Liver (tissue), 9 donors: ENCODE data around the gene TCF21. TPM values are rescaled to one million over a fixed set of nuclear protein-coding genes. Genes with fewer than 3 reads are reported as not detected.

Experiments used
- DNase-seq: peaks from one replicate; pipeline ENCODE4 v3.0.0-alpha.2; 2017; ENCODE audit warnings: low spot score
- H3K27ac ChIP-seq, 2 donors: one replicate each; pipeline ENCODE4 v1.7.0; 2013; ENCODE audit warnings: inconsistent platforms in 2 of 2, low read length in 2 of 2, control low read depth in 1 of 2, low read depth in 1 of 2, mild to moderate bottlenecking in 1 of 2
- H3K27me3 ChIP-seq, 4 donors: one replicate each; pipeline versions ENCODE4 v1.6.1 to v1.7.0; 2013; ENCODE audit warnings: low read length in 3 of 4, inconsistent platforms in 1 of 4, mild to moderate bottlenecking in 1 of 4, moderate library complexity in 1 of 4; ENCODE audit not compliant: control insufficient read depth in 4 of 4, insufficient read depth in 4 of 4
- H3K36me3 ChIP-seq, 4 donors: one replicate each; pipeline versions ENCODE4 v1.6.1 to v1.7.0; 2013; ENCODE audit warnings: low read length in 3 of 4, mild to moderate bottlenecking in 3 of 4, low read depth in 1 of 4, moderate library complexity in 1 of 4; ENCODE audit not compliant: control insufficient read depth in 4 of 4, insufficient read depth in 3 of 4
- H3K4me1 ChIP-seq, 4 donors: one replicate each; pipeline versions ENCODE4 v1.6.1 to v1.7.0; 2013; ENCODE audit warnings: low read length in 3 of 4, mild to moderate bottlenecking in 3 of 4, moderate library complexity in 1 of 4; ENCODE audit not compliant: control insufficient read depth in 4 of 4, insufficient read depth in 4 of 4
- H3K4me3 ChIP-seq, 3 donors: one replicate each; pipeline versions ENCODE4 v1.6.1 to v1.7.0; 2013; ENCODE audit warnings: low read length in 3 of 3, control low read depth in 1 of 3, low read depth in 1 of 3, mild to moderate bottlenecking in 1 of 3
- H3K9ac ChIP-seq, 2 donors: one replicate each; pipeline ENCODE4 v1.7.0; 2013; ENCODE audit warnings: low read length in 2 of 2, mild to moderate bottlenecking in 2 of 2, moderate library complexity in 2 of 2, control low read depth in 1 of 2, low read depth in 1 of 2
- H3K9me3 ChIP-seq, 4 donors: one replicate each; pipeline versions ENCODE4 v1.6.1 to v1.7.0; 2013; ENCODE audit warnings: low read length in 3 of 4; ENCODE audit not compliant: control insufficient read depth in 4 of 4
- ATF3 ChIP-seq: IDR thresholded peaks from 2 replicates; pipeline ENCODE4 v1.6.1; 2016; ENCODE audit warnings: antibody characterized with exemption
- CTCF ChIP-seq: fragments of 150-350 bp; IDR thresholded peaks from 2 replicates; pipeline ENCODE4 v1.5.1; 2017; ENCODE audit warnings: improper control_type of control experiment, low read depth, low read length; ENCODE audit not compliant: missing input control
- EGR1 ChIP-seq, 2 donors: IDR thresholded peaks; 2 replicates each; pipeline ENCODE4 v1.6.1; 2016 to 2018; ENCODE audit warnings: antibody characterized with exemption in 2 of 2, low read depth in 2 of 2
- FOXA1 ChIP-seq: IDR thresholded peaks from 2 replicates; pipeline ENCODE4 v1.6.1; 2016; ENCODE audit warnings: antibody characterized with exemption
- FOXA2 ChIP-seq: IDR thresholded peaks from 2 replicates; pipeline ENCODE4 v1.6.1; 2016; ENCODE audit warnings: antibody characterized with exemption
- GABPA ChIP-seq, 2 donors: IDR thresholded peaks in 1 of 2; conservative IDR thresholded peaks in 1 of 2; 2 replicates each; pipeline ENCODE4 v1.6.1; 2016; ENCODE audit warnings: antibody characterized with exemption in 2 of 2, mild to moderate bottlenecking in 1 of 2, moderate library complexity in 1 of 2
- HNF4A ChIP-seq, 2 donors: conservative IDR thresholded peaks; 2 replicates each; pipeline ENCODE4 v1.6.1; 2016; ENCODE audit warnings: antibody characterized with exemption in 2 of 2, mild to moderate bottlenecking in 2 of 2
- HNF4G ChIP-seq: IDR thresholded peaks from 2 replicates; pipeline ENCODE4 v1.6.1; 2016; ENCODE audit warnings: antibody characterized with exemption
- JUND ChIP-seq, 2 donors: IDR thresholded peaks; 2 replicates each; pipeline ENCODE4 v1.6.1; 2016; ENCODE audit warnings: antibody characterized with exemption in 2 of 2
- MAX ChIP-seq: IDR thresholded peaks from 2 replicates; pipeline ENCODE4 v1.6.1; 2016; ENCODE audit warnings: antibody characterized with exemption
- NR2F2 ChIP-seq: IDR thresholded peaks from 2 replicates; pipeline ENCODE4 v1.6.1; 2016; ENCODE audit warnings: antibody characterized with exemption
- RAD21 ChIP-seq, 2 donors: IDR thresholded peaks; 2 replicates each; pipeline ENCODE4 v1.6.1; 2016; ENCODE audit warnings: antibody characterized with exemption in 2 of 2, mild to moderate bottlenecking in 2 of 2
- REST ChIP-seq: IDR thresholded peaks from 2 replicates; pipeline ENCODE4 v1.6.1; 2016; ENCODE audit warnings: antibody characterized with exemption, mild to moderate bottlenecking
- RXRA ChIP-seq, 2 donors: IDR thresholded peaks; 2 replicates each; pipeline ENCODE4 v1.6.1; 2017 to 2018; ENCODE audit warnings: antibody characterized with exemption in 2 of 2, mild to moderate bottlenecking in 1 of 2
- SP1 ChIP-seq: IDR thresholded peaks from 2 replicates; pipeline ENCODE4 v1.6.1; 2018; ENCODE audit warnings: antibody characterized with exemption, mild to moderate bottlenecking
- TAF1 ChIP-seq: conservative IDR thresholded peaks from 2 replicates; pipeline ENCODE4 v1.6.1; 2016; ENCODE audit warnings: antibody characterized with exemption, mild to moderate bottlenecking
- YY1 ChIP-seq: IDR thresholded peaks from 2 replicates; pipeline ENCODE4 v1.6.1; 2016; ENCODE audit warnings: antibody characterized with exemption, mild to moderate bottlenecking
- ZBTB33 ChIP-seq: IDR thresholded peaks from 2 replicates; pipeline ENCODE4 v1.6.1; 2016; ENCODE audit warnings: antibody characterized with exemption
- WGBS: extraction: QIAGEN DNeasy Blood & Tissue Kit; methylation state at CpG from one replicate; pipeline ENCODE4 v1.1.7; 2013; 5-methylcytosine and 5-hydroxymethylcytosine counted together
- polyA plus RNA-seq, 2 donors: library from polyadenylated mRNA; stranded (reverse) in 1 of 2; unstranded in 1 of 2; fragments of 200-250 nt in 1 of 2; fragments of >200 nt in 1 of 2; fragmentation: Nextera tagmentation in 1 of 2; extraction: Ambion mirVana in 1 of 2; gene quantifications; one replicate each; pipeline versions ENCODE4 v1.2.1 to v1.2.3, GENCODE V29; 2013 to 2015
- total RNA-seq, 2 donors: library from RNA; depleted of rRNA; stranded (reverse); fragments of >200 nt; gene quantifications; one replicate each; pipeline ENCODE4 v1.2.3, GENCODE V29; 2014
- donor health status: healthy.
- donor health status: healthy.
- donor health status: healthy.
- donor health status: healthy.
- donor health status: healthy.

The TCF21 gene
- total and polyA plus RNA-seq, 4 donors = 0.57 to 1.1 (median 0.85) TPM

GRCh38 chr6:133880006-133880405 lies 8.9 kb upstream of the TCF21 start:
- Histone ChIP-seq H3K4me1 (no peaks in the 10 kb centered on the region), H3K4me3 (no peak overlapping the region), H3K36me3 (no peaks in the 10 kb centered on the region), H3K27me3 (peaks cover 0 to 8% (median under 1%) of the 10 kb centered on the region in 4 donors), H3K9me3 (no peaks in the 10 kb centered on the region), H3K9ac (no peak overlapping the region), H3K27ac (no peak overlapping the region)
- TF ChIP-seq ATF3 (no peak), ZBTB33 (no peak), FOXA1 (no peak), RAD21 (IDR thresholded peaks at IDR 0.05) (no peak)
- DNase-seq = no peak

- DNase-seq = no peak
- no peaks in the 10 kb centered on the region for H3K36me3 ChIP-seq
- TF ChIP-seq ATF3 (no peak), ZBTB33 (no peak), YY1 (no peak), TAF1 (no peak), GABPA (IDR thresholded peaks at IDR 0.05 in 1 of 2, conservative IDR thresholded peaks at IDR 0.05 in 1 of 2) (no peak), EGR1 (IDR thresholded peaks at IDR 0.05; ENCODE audit: low read depth in 2 of 2) (no peak), MAX (no peak), SP1 (no peak), REST (no peak), HNF4G (no peak), FOXA1 (no peak), RAD21 (IDR thresholded peaks at IDR 0.05) (no peak), NR2F2 (no peak), FOXA2 (no peak), CTCF (no peak), RXRA (IDR thresholded peaks at IDR 0.05) (no peak), HNF4A (conservative IDR thresholded peaks at IDR 0.05) (no peak), JUND (IDR thresholded peaks at IDR 0.05) (no peak)
- no peak overlapping the region for H3K9ac ChIP-seq
- H3K4me3 ChIP-seq = no peak overlapping the region
- no peaks in the 10 kb centered on the region for H3K4me1 ChIP-seq
- H3K9me3 ChIP-seq = no peaks in the 10 kb centered on the region
- 74% methylated on average over 2 of the region's 2 CpGs for WGBS
- no peak overlapping the region for H3K27ac ChIP-seq
- H3K27me3 ChIP-seq = peaks cover 0 to 15% (median 2%) of the 10 kb centered on the region in 4 donors
These were observed 8.0 kb upstream of the TCF21 start for GRCh38 chr6:133880896-133881295.
